Activated naive CD4-positive, alpha-beta T cell treated with anti-CD3 and anti-CD28 coated beads for 36 hours (primary cell): Measurements from ENCODE around the gene VAV1. TPM values are rescaled to one million over a fixed set of nuclear protein-coding genes. Genes with fewer than 3 reads are reported as not detected.

Experiments
- CTCF ChIA-PET: fragments of 350-600 bp; sonication (Branson Sonifier 250); formaldehyde crosslinking; loops from one replicate; lab custom pipeline; 2021; ENCODE audit warnings: antibody characterized with exemption; lab: Charles Lee
- DNase-seq: peaks from one replicate; pipeline ENCODE4 v3.0.0-alpha.2; 2020
- H3K27ac Mint-ChIP-seq: one replicate; pipeline ENCODE4 v1.8.0; 2021; ENCODE audit warnings: mild to moderate bottlenecking, mixed read lengths
- H3K27me3 Mint-ChIP-seq: one replicate; pipeline ENCODE4 v1.8.0; 2021; ENCODE audit warnings: low read depth, mixed read lengths
- H3K36me3 Mint-ChIP-seq: one replicate; pipeline ENCODE4 v1.8.0; 2021; ENCODE audit warnings: low read depth, mixed read lengths
- H3K4me1 Mint-ChIP-seq: one replicate; pipeline ENCODE4 v1.8.0; 2021; ENCODE audit warnings: low read depth, mixed read lengths
- H3K4me3 Mint-ChIP-seq: one replicate; pipeline ENCODE4 v1.8.0; 2021; ENCODE audit warnings: mild to moderate bottlenecking, moderate library complexity, mixed read lengths
- H3K9me3 Mint-ChIP-seq: one replicate; pipeline ENCODE4 v1.8.0; 2021; ENCODE audit warnings: mixed read lengths
- intact Hi-C: fragments of 100-400 bp; cut with micrococcal nuclease; formaldehyde crosslinking; loops from one replicate; pipeline ENCODE4 v1.15.1; 2023
- total RNA-seq, 2 experiments: library from RNA; stranded (reverse); gene quantifications; one replicate each; pipeline ENCODE4 v1.2.3, GENCODE V29; 2021

Gene VAV1
- total RNA-seq, 2 experiments from 2014 or later: 93.6 to 103 TPM

GRCh38 chr19:6777434-6777833 is 4.9 kb downstream of the VAV1 start:
- peaks cover 2% of the 10 kb centered on the region for H3K9me3 Mint-ChIP-seq
- DNase-seq: no peak
- no peak overlapping the region for H3K4me3 Mint-ChIP-seq
- peak overlapping the region; percentile 70 for H3K27ac Mint-ChIP-seq
- CTCF ChIA-PET: no interaction called here
- H3K4me1 Mint-ChIP-seq: peaks cover 66% of the 10 kb centered on the region
- intact Hi-C loops: no loop called here
- no peaks in the 10 kb centered on the region for H3K27me3 Mint-ChIP-seq
- H3K36me3 Mint-ChIP-seq: peaks cover 50% of the 10 kb centered on the region

- no peak overlapping the region for H3K4me3 Mint-ChIP-seq
- peaks cover 49% of the 10 kb centered on the region for H3K36me3 Mint-ChIP-seq
- peaks cover 67% of the 10 kb centered on the region for H3K4me1 Mint-ChIP-seq
- peak overlapping the region; percentile 70 for H3K27ac Mint-ChIP-seq
- intact Hi-C loops: no loop called here
- CTCF ChIA-PET: interaction anchor here (0.6 kb wide), 1 partner anchor 80 kb away, joined by 3 read pairs; no protein-coding TSS in a partner anchor
- DNase-seq: no peak
- H3K27me3 Mint-ChIP-seq: no peaks in the 10 kb centered on the region
- H3K9me3 Mint-ChIP-seq: peaks cover 2% of the 10 kb centered on the region
These were observed 5.9 kb downstream of the VAV1 start for GRCh38 chr19:6778386-6778785.

GRCh38 chr19:6779206-6779605 is 6.7 kb downstream of the VAV1 start:
- Mint-ChIP-seq H3K36me3 (peaks cover 47% of the 10 kb centered on the region), H3K27ac (peak overlapping the region; percentile 59), H3K27me3 (no peaks in the 10 kb centered on the region)

GRCh38 chr19:6787393-6787792 is 14.9 kb downstream of the VAV1 start:
- peaks cover 46% of the 10 kb centered on the region for H3K36me3 Mint-ChIP-seq
- H3K27me3 Mint-ChIP-seq: no peaks in the 10 kb centered on the region
- DNase-seq: no peak
- H3K9me3 Mint-ChIP-seq: no peaks in the 10 kb centered on the region
- intact Hi-C loops: no loop called here
- no peak overlapping the region for H3K27ac Mint-ChIP-seq
- peaks cover 58% of the 10 kb centered on the region for H3K4me1 Mint-ChIP-seq
- H3K4me3 Mint-ChIP-seq: no peak overlapping the region
- CTCF ChIA-PET: no interaction called here

More at GRCh38 chr19:6779206-6779605, 6.7 kb downstream of the VAV1 start:
- CTCF ChIA-PET: no interaction called here
- no peak overlapping the region for H3K4me3 Mint-ChIP-seq
- H3K4me1 Mint-ChIP-seq: peaks cover 65% of the 10 kb centered on the region
- intact Hi-C loops: no loop called here
- no peaks in the 10 kb centered on the region for H3K9me3 Mint-ChIP-seq
- peak; percentile 32 for DNase-seq

DNA sequence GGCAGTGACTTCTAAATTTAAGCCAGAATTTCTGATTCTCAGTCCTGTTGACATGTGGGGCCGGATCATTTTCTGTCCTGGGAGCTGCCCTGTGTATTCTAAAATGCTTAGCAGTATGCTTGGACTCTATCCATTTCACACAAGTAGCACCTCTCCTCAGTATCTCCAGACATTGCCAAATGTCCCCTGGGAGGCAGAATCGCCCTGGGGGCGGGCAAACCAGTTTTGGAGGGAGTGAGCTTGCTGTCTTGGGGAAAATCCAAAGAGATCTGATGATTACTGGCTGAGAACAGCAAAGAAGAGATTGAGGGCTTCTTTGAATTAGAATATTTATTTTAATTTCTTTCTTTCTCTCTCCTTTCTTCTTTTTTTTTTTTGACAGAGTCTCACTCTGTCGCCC is 16.4 kb downstream of the VAV1 start:
- H3K9me3 Mint-ChIP-seq: no peaks in the 10 kb centered on the region
- H3K36me3 Mint-ChIP-seq: peaks cover 57% of the 10 kb centered on the region
- peaks cover 69% of the 10 kb centered on the region for H3K4me1 Mint-ChIP-seq
- H3K27me3 Mint-ChIP-seq: no peaks in the 10 kb centered on the region
- intact Hi-C loops: no loop called here
- no peak overlapping the region for H3K27ac Mint-ChIP-seq
- CTCF ChIA-PET: no interaction called here
- no peak overlapping the region for H3K4me3 Mint-ChIP-seq
- no peak for DNase-seq

DNA sequence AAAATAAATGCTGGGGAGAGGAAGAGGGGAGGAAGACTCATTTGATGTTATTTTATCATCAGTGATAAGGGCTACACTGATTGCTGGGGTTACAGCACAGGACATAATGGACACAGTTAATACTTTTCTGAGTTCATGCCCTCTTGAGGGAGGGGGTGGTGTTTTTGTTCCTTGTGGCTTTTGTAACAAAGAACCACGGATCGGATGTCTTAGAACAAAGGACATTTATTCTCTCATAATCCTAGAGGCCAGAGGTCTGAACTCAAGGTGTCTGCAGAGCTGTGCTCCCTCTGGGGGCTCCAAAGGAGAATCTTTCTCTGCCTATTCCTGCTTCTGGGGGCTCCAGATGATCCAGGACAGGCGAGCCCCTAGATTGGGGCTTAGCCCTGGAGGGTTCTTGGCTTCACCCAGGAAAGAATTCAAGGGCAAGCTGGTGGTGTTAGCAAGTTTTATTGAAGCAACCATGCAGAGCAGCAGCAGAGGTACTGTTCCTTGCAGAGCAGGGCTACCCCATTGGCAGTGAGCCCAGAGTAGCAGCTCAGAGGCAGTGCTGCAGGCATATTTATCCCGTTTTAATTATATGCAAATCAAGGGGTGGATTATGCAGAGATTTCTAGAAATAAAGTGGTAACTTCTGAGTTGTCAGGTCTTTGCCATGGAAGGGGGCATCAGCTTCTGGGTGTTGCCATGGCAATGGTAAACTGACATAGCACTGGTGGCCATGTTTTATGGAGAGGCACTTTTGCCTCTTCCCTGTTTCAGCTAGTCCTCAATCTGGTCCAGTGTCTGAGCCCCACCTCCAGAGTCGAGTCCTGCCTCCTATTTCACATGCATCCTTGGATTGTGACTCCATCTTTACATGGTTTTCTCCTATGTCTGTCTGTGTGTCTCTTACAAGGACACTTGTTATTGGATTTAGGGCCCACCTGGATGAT is 18.0 kb downstream of the VAV1 start:
- intact Hi-C loops: no loop called here
- H3K27ac Mint-ChIP-seq: no peak overlapping the region

GRCh38 chr19:6791237-6791636 is 18.7 kb downstream of the VAV1 start:
- Mint-ChIP-seq H3K36me3 (peaks cover 61% of the 10 kb centered on the region), H3K9me3 (peaks cover 9% of the 10 kb centered on the region), H3K4me1 (peaks cover 74% of the 10 kb centered on the region), H3K27ac (no peak overlapping the region), H3K27me3 (no peaks in the 10 kb centered on the region), H3K4me3 (no peak overlapping the region)
- intact Hi-C loops: no loop called here
- CTCF ChIA-PET: interaction anchor here (1.1 kb wide), 1 partner anchor 16 kb away, joined by 3 read pairs; no protein-coding TSS in a partner anchor
- no peak for DNase-seq

More for the DNA sequence above, 18.0 kb downstream of the VAV1 start:
- peaks cover 70% of the 10 kb centered on the region for H3K4me1 Mint-ChIP-seq
- no peaks in the 10 kb centered on the region for H3K27me3 Mint-ChIP-seq
- H3K4me3 Mint-ChIP-seq: no peak overlapping the region
- H3K36me3 Mint-ChIP-seq: peaks cover 61% of the 10 kb centered on the region
- CTCF ChIA-PET: interaction anchor here (1.1 kb wide), 1 partner anchor 16 kb away, joined by 3 read pairs; no protein-coding TSS in a partner anchor
- DNase-seq: no peak
- peaks cover 9% of the 10 kb centered on the region for H3K9me3 Mint-ChIP-seq

GRCh38 chr19:6793411-6793810 is 20.9 kb downstream of the VAV1 start:
- Mint-ChIP-seq H3K4me3 (no peak overlapping the region), H3K4me1 (peaks cover 83% of the 10 kb centered on the region), H3K9me3 (peaks cover 9% of the 10 kb centered on the region), H3K27ac (peak overlapping the region; percentile 37), H3K36me3 (peaks cover 63% of the 10 kb centered on the region), H3K27me3 (no peaks in the 10 kb centered on the region)
- CTCF ChIA-PET: interaction anchor here (0.5 kb wide), 1 partner anchor 70 kb away, joined by 4 read pairs; no protein-coding TSS in a partner anchor
- intact Hi-C loops: no loop called here
- DNase-seq: no peak

DNA sequence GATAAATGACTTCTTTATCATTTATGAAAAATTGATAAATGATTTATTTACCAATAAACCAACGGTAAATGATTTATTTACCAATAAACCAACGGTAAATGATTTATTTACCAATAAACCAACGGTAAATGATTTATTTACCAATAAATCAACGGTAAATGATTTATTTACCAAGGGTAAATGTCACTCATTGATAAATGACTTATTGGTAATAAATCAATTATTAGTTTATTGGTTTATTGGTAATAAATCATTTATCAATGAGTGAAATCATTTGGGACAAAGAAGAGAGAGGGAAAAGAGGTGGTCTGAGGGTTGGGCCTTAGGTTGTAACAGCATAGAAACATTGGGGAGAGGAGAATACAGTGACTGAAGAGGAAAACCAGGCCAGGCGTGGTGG is 21.5 kb downstream of the VAV1 start:
- peaks cover 62% of the 10 kb centered on the region for H3K36me3 Mint-ChIP-seq
- H3K4me1 Mint-ChIP-seq: peaks cover 81% of the 10 kb centered on the region
- H3K9me3 Mint-ChIP-seq: peaks cover 9% of the 10 kb centered on the region
- CTCF ChIA-PET: no interaction called here
- H3K27ac Mint-ChIP-seq: peak overlapping the region; percentile 68
- intact Hi-C loops: no loop called here
- H3K27me3 Mint-ChIP-seq: no peaks in the 10 kb centered on the region
- DNase-seq: no peak
- H3K4me3 Mint-ChIP-seq: no peak overlapping the region

DNA sequence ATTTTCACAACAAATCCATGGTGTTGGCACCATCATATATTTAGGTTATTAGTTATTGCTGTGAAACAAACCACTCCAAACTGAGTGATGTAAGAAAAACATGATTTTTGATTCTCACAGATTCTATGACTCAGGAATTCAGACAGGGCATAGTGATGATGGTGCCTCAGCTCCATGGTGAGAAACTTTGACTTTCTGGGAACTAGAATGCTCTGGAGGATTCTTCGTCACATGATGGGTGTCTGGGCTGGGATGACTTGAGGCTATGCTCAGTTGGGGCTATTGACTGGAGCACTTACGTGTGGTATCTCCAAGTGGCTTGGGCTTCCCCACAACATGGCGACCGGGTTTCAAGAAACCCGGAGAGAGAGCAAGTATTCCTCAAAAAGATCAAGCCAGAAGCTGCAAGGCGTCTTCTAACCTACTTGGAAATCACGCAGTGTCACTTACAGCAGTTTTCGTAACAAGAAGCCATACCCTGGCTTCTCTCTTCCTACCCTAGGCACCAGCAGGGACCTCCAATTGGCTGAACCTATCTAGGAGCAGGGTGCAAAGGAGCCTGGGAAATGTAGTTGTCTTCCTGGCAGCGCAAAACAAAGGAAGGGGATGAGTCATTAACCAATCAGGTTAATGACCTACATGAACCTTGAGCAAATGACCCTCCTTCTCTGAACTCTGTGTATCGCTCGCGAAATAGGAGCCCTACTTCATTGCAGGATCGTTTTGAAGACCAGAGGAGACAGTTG is 22.4 kb downstream of the VAV1 start:
- Mint-ChIP-seq H3K4me1 (peaks cover 82% of the 10 kb centered on the region), H3K4me3 (no peak overlapping the region), H3K27me3 (no peaks in the 10 kb centered on the region), H3K9me3 (peaks cover 9% of the 10 kb centered on the region), H3K27ac (no peak overlapping the region), H3K36me3 (peaks cover 63% of the 10 kb centered on the region)
- no peak for DNase-seq
- intact Hi-C loops: no loop called here
- CTCF ChIA-PET: no interaction called here

DNA sequence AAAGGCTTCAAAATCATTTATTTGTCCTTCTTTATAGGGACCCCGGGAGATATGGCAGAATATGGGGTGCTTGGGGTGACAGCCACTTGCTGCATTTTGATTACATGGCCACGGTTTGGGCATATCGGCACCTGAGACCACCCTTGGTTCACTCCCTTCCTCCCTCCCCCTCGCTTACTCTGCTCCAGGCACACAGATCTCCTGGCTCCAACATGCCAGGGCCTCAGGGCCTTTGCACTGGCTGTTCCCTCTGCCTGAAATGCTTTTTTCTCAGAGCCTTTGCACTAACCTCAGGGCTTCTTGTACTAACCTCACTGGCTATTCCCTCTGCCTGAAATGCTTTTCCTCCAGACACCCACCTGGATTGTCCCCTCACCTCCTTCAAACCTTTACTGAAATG is 23.8 kb downstream of the VAV1 start:
- Mint-ChIP-seq H3K27me3 (no peaks in the 10 kb centered on the region), H3K4me1 (peaks cover 81% of the 10 kb centered on the region), H3K4me3 (no peak overlapping the region), H3K27ac (peak overlapping the region; percentile 6), H3K36me3 (peaks cover 55% of the 10 kb centered on the region), H3K9me3 (peaks cover 9% of the 10 kb centered on the region)
- no peak for DNase-seq
- CTCF ChIA-PET: no interaction called here
- intact Hi-C loops: no loop called here

- H3K4me1 Mint-ChIP-seq: peaks cover 74% of the 10 kb centered on the region
- DNase-seq: no peak
- CTCF ChIA-PET: no interaction called here
- intact Hi-C loops: no loop called here
- H3K27me3 Mint-ChIP-seq: no peaks in the 10 kb centered on the region
- peaks cover 46% of the 10 kb centered on the region for H3K36me3 Mint-ChIP-seq
- H3K4me3 Mint-ChIP-seq: no peak overlapping the region
- peak overlapping the region; percentile 59 for H3K27ac Mint-ChIP-seq
- peaks cover 9% of the 10 kb centered on the region for H3K9me3 Mint-ChIP-seq
These were observed 25.1 kb downstream of the VAV1 start for GRCh38 chr19:6797646-6798045.
